Nucleus accumbens (tissue), 56 donors: Measurements from ENCODE around the gene INPP5J.
"Not testable (repeated sequence)": the region's sequence is repeated elsewhere in the genome, so short reads cannot be mapped to it uniquely, and the experiment has no call there.

ENCODE experiments used
- DNase-seq, 56 donors: peaks; one replicate each; lab custom pipeline; 2025; lab: John Stamatoyannopoulos, UW

The INPP5J gene

GRCh38 chr22:31122532-31123291 lies at the start of gene INPP5J:
INPP5J (plus strand) TSS chr22:31122966; CDS start chr22:31123015, 49 bp downstream.
- peak in 27 of 56 donors; percentile 8 to 63 (median 30) for DNase-seq

GRCh38 chr22:31073125-31073524 lies 49.6 kb upstream of the INPP5J start:
- DNase-seq: not testable (repeated sequence)

GRCh38 chr22:31073545-31074145 lies 49.1 kb upstream of the INPP5J start:
- DNase-seq: not testable (repeated sequence)

DNA sequence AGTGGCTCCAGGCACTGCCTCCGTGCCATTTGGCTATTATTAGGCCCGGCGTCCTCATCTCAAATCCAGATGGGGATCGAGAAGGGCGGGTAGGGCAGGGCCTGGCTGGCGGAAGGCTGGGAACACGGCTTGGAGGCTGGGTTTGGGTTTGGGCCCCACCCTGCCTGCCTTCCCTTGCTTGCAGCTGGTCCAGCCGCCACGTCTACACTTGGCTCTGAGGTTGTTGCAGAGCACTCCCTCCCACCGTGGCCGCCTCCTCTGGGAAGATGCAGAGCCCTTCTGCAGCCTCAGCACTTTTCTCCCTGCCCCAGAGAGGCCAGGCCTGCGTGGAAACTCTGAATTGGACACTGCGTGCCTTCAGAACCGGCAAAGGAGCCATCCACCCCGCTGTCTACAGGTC lies 46.8 kb upstream of the INPP5J start:
- no peak for DNase-seq

DNA sequence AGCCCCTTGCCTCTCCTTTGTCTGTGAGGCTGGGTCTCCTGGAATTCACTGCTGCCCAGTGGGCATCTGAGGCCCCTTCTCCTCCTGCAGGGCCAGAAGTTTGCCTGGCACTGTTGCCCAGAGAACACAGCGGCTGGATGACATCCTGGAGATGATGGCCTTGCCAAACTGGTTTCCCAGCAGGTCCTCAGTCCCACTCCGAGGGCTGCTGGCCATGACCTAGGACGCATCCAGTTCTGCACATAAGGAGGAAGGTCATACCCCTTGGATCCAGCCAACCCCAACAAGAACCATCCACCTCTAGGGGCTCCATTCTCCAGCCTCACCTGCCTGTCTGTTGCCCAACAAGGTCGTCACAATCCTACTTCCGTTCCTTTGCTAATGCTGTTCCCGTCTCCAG lies 45.1 kb upstream of the INPP5J start:
- no peak for DNase-seq

DNA sequence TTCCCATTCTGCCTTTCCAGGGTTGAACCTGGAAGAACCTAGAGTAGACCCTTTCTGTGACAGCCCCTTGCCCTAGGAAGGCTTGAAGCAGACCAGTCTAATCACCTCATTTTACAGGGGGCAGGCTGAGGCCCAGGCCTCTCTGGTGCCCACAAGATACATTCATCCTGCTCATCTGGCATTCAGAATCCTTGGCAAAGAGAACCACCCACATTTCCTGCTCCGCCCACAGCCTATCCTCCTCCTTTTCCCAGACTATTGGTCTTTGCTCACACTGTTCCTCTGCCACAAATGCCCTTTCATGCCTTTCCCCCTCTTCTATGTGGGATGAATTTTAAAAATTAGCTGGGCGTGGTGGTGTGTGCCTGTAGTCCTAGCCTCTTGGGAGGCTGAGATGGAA lies 44.4 kb upstream of the INPP5J start:
- DNase-seq: not testable (repeated sequence)

DNA sequence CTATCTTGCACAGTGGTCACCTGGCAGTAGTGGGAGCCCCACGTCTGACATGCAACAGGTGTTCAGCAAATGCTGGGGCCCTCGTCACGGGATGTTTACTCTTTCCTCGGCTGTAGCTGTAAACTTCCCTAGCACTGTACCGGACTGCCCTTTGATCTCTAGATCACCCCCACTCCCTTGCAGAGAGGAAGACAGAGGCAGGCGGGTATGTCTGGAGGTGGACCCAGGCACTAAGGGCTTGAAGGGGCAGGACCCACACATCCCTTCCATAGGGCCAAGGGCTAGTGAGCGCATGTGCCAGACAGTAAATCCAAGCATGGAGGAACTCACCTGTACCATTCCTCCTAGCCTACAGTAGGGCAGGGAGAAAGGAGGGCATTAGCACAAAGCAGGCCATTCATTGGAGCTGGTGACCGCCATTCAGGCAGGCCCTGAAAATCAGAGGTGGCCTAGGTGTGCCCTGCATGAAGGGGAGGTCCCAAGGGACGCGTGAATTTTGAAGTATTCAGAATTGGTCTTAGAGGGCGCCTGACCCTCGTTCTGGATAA lies 43.6 kb upstream of the INPP5J start:
- DNase-seq: no peak

DNA sequence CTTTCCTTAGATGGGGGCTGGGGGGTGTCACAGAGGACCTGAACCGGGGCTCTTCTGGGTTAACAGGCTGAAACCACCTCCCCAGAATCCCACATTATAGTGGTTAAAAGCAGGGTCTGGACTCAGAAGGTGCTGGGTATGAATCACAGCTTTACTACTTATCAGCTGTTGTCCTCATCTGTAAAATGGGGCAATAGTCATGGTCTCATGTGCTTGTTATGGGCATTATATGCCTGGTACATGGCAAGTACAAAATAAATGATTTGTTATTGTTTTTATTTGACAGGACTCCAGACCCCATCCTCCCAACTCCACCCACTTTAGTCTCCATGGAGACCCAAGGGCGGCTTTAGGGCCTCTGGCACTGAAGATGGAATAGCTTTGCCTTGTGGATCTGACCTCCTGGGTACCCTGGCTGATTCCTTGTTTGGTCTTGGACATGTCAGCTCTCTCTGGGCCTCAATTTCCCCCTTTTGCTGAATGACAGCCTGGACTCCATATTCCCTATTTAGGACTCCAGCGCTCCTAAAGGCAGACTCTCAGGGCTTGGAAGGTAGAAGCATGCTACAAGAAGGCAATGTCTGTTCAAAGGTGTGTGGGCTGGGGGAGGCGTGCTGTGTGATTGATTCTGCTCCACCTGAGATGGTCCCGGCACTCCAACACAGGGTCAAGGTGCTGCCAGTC lies 42.5 kb upstream of the INPP5J start:
- DNase-seq: no peak

DNA sequence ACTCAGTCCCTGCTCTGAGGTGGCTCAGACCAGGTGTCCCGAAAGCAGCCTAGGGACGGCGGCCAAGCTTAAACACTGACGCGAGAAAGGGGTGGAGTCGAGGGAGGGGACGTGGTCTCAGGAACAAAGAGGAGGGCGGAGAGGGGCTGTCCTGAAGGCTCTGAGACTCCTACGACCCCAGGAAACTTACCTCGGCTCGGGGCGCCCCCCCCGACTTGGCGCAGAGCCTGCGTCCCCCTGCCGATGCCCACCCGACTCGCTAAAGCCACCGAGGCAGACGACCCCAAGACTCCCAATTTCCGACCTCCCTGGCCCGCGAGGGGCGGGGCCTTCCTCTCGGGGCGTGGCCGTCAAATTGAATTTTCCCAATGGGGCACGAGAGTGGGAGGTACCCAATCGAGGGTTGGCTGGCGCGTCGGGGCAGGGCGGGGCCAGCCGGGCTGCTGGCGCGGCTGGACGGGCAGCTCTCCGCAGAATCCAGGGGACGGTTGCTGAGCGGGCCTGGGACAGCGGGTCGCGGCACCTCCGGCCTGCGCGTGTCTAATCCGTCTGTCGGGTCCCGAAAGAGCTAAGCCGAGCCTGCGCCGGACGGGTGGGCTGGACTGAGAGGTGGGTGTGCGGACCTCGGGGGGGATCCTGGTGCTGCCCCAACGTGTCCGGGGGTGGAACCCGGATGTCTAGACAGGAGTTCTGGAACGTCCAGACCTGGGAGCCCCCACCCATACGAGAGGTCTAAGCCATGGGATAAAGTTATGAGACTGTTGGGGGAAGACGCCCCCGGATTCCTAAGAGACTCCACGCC lies 41.7 kb upstream of the INPP5J start, which contains the start of gene SMTN:
Gene SMTN, plus strand, starts transcription at position 471 of the 802 bp plus-strand sequence. CDS start 1,941 bp downstream, outside the sequence.
- DNase-seq: peak in 51 of 56 donors; percentile 24 to 90 (median 67)

DNA sequence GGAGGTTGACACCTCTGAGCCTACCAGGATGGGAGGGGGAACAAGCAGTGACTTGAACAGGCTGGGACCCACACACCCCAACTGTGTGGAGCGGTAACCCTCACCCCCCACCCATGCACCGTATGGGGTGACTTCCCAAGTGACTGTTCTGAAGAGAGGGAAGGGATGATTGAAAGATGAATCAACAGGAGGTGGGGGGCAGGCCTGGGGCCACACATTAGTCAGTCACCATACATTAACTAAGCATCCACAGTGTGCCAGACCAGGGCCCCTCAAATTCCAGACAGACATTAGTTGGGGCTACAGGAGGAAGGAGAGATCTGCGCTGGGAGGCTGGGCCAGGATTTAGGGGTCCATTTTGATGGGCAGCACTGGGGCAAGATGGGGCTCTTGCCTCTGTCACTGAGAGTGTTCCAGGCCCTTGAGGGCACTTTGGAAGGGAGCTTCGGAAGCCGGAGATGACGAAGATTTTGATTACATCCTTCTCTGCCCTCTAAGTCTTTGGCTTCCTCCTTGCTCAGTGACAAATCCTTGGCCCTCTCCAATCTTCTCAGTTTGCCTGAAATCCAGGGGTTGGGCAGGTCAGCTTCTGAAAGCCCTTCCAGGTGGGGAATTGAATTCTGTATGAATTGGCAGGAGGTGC lies 40.7 kb upstream of the INPP5J start:
- DNase-seq: no peak

- no peak for DNase-seq
Measured at GRCh38 chr22:31082606-31083376, 40.0 kb upstream of the INPP5J start.

DNA sequence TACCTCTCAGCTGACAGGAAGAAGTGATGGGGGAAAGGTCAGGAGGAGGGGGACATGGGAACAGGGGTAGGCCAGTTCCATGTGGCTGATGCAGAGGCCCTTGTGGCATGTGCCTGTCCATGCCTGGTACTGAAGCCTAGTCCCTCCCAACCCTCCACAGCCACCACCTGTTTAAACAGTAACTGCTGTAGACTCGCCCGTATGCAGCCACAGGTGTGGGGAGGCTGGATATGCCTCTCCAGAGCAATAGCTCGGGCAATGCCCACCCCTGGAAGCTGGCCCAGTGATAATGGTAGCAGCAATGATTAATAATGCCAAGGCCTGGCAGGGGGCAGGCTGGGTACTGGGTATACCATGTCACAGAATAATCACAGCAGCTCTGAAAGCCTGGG lies 39.4 kb upstream of the INPP5J start:
- no peak for DNase-seq

DNA sequence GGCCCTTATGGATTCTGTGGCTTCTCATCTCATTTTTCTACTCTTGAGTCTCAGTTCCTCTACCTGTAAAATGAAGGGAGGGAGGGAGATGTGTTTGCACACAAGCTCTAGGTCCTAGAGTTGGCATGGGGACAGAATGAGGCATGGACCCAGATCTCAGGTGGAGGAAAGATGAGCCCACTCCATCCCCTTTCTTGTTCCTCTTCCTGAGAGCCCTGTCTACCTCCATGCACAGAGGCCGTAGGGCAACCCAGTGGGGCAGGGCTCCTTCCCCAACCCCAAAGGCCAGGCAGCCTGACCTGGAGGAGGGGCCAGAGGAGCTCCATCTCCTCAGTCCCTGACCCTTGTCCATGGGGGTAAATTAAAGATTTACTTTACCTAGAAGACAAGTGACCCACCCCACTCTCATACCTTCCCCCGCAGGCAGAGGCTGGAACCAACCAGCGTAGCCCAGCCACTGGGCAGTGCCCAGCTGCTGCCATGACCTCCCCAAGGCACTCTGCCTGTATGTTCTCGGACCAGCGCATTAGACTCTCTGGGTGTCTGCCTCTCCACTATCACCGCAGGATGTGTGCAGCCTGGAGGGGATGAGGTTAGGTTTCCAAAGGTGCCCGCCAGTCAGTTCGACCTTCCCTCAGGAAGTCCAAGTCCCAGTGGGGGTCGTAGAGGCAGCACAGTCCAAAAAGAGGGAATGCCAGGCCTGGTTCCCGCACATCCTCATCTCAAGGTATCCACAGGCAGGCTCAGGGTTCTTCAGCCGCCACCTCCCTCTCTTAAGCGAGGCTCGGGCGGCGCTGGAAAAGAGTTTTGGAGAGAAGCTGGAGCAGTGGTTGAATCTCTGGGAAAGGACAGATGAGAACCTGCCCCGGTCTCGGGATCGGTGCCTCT lies 38.6 kb upstream of the INPP5J start:
- DNase-seq: peak in 1 of 56 donors; percentile 60

GRCh38 chr22:31084811-31085492 lies 37.8 kb upstream of the INPP5J start:
- DNase-seq: peak in 53 of 56 donors; percentile 43 to 93 (median 78)

DNA sequence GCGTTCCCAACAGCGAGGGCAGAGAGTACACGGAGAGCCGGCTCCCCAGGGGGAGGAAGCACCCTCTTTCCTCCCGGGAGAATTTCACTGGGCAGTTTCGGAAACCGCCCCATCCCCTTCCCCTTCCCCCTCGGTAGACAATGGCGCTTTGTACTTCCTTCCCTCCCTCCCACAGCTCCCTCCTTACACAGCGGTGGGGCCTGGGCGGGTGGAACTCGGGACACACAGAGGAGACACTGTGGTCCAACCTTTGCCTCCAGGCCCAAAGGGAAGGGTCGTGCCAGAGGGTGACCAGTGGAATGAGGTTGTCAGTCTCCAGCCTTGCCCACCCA lies 37.3 kb upstream of the INPP5J start:
- DNase-seq: peak in 50 of 56 donors; percentile 43 to 93 (median 74)

DNA sequence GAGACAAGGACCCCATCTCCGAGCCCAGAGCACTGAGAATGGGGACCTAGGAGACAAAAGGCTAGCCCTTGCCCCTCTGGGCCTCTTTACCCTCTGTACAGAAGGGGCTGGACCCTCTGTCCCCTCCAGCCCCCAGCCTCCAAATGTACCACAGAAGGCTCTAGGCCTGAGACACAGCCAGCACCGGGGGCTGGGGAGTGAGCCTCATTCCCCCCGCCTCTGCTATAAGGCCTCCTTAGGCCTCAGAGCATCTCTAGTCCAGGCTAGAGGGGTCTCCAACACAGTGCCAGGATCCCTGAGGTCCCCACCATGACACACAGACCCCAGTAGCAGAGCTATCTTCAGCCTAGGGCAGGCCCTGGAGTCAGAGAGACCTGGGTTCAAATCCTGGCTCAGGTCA lies 36.8 kb upstream of the INPP5J start:
- no peak for DNase-seq

DNA sequence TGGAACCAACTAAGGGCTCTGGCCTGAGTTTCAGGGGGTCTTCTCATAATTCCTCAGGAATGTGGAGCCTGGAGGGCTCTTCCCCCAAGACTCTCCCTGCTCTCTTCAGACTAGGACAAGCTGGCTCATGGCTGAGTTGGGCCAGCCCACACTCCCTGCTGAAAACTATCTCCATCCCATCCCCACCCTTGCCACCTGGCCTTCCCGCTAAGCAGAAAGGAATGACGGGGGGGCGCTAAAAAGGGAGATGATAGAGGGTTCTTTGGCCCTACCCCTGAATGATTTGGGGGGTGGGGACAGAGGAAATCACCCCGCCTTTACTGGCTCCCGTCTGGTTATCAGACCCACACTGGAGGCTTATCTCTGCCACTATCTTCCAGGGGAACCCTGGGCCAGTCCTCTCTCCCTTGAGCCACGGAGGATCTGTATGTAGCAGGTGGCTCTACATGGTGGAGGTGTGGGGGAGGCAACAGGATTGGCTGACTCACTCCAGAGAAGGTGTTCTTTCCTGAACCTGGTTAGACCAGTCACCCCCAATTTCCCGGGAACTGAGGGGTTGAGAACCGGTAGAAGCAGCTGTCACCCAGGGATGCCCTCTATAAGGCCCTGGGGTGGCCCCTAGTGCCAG lies 35.9 kb upstream of the INPP5J start:
- DNase-seq: no peak
